Loucy (cell line): ENCODE measurements around the gene MCC.

ENCODE experiments used
- H2AFZ ChIP-seq: fragments of 200-600 bp; sonication (generic); 2 replicates; pipeline ENCODE4 v1.6.0; 2016; ENCODE audit warnings: antibody characterized with exemption, mild to moderate bottlenecking, low read length, moderate library complexity
- H3F3A ChIP-seq: fragments of 200-600 bp; 2 replicates; pipeline ENCODE4 v1.6.0; 2016; ENCODE audit warnings: antibody characterized with exemption, low read depth, mild to moderate bottlenecking
- H3K27me3 ChIP-seq: fragments of 200-600 bp; sonication (generic); 2 replicates; pipeline ENCODE4 v1.6.1; 2014; ENCODE audit warnings: low read length, mild to moderate bottlenecking; ENCODE audit not compliant: insufficient read depth, poor library complexity, severe bottlenecking
- H3K36me3 ChIP-seq: fragments of 200-600 bp; sonication (generic); 2 replicates; pipeline ENCODE4 v1.6.1; 2016; ENCODE audit warnings: low read length; ENCODE audit not compliant: insufficient read depth
- H3K4me1 ChIP-seq: fragments of 200-600 bp; sonication (generic); 2 replicates; pipeline ENCODE4 v1.5.1; 2014; ENCODE audit warnings: low read length, mild to moderate bottlenecking; ENCODE audit not compliant: insufficient read depth, poor library complexity, severe bottlenecking
- H3K4me2 ChIP-seq: fragments of 200-600 bp; sonication (generic); 2 replicates; pipeline ENCODE4 v1.6.0; 2014; ENCODE audit warnings: antibody characterized with exemption, low read length, low read depth, mild to moderate bottlenecking; ENCODE audit not compliant: poor library complexity, severe bottlenecking
- H3K4me3 ChIP-seq: fragments of 200-600 bp; sonication (generic); 2 replicates; pipeline ENCODE4 v1.5.1; 2014; ENCODE audit warnings: low read length, mild to moderate bottlenecking, mixed read lengths; ENCODE audit not compliant: poor library complexity, severe bottlenecking
- H3K79me2 ChIP-seq: fragments of 200-600 bp; sonication (generic); 2 replicates; pipeline ENCODE4 v1.6.1; 2014; ENCODE audit warnings: low read length; ENCODE audit not compliant: insufficient read depth
- H3K9ac ChIP-seq: fragments of 200-600 bp; sonication (generic); 2 replicates; pipeline ENCODE4 v1.6.0; 2014; ENCODE audit warnings: mild to moderate bottlenecking, low read depth, low read length, moderate library complexity; ENCODE audit not compliant: poor library complexity, severe bottlenecking
- H3K9me2 ChIP-seq: fragments of 200-600 bp; sonication (generic); replicated peaks from 2 replicates; pipeline ENCODE4 v1.6.1; 2016; ENCODE audit warnings: low read depth, low read length, mixed read lengths
- H3K9me3 ChIP-seq: fragments of 200-600 bp; sonication (generic); 2 replicates; pipeline ENCODE4 v1.6.1; 2014; ENCODE audit warnings: mild to moderate bottlenecking, antibody characterized with exemption, low read length, low read depth; ENCODE audit not compliant: insufficient read depth
- H4K20me1 ChIP-seq: fragments of 200-600 bp; sonication (generic); 2 replicates; pipeline ENCODE4 v1.6.0; 2014; ENCODE audit warnings: antibody characterized with exemption, low read length, mild to moderate bottlenecking; ENCODE audit not compliant: insufficient read depth, poor library complexity, severe bottlenecking
- EZH2phosphoT487 ChIP-seq: fragments of 200-600 bp; IDR thresholded peaks from 2 replicates; pipeline ENCODE4 v1.6.1; 2018; ENCODE audit warnings: antibody characterized with exemption, mild to moderate bottlenecking, moderate library complexity, borderline replicate concordance
- TF ChIP-seq, protein P1 (sequence below): fragments of 200-600 bp; sonication (generic); conservative IDR thresholded peaks from 2 replicates; pipeline ENCODE4 v1.5.1; 2014; ENCODE audit warnings: mild to moderate bottlenecking, antibody characterized with exemption, low read length

Gene MCC

DNA sequence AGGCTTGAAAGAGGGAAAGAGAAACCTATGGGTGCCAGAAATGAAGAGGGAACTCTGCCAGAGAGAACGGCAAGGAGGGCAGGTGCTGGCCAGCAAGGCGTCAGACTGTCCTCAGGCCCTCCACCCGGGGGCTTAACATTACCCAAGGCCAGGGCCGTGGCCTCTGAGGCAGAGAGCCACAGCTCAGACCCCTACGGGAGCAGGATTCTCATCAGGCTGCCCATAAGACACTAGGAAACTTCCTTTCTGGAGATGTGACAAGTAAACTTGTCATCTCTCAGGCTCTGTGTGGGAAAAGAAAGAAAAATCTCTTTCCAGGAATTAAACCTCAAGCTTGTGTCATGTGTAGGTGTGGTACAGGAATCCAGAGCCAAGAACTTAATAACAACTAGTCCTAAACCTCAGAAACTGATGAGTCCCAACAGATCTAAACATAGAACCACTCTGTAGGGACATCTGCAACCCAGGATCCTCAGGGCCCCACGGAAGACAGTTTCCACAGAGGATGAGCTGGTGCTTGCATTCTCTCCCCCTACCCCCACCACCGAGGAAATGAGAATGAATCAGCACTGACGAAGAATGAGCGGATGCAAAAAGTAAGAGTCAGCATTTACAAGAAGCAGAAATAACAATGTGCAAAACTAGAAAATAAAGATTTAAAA lies 437.4 kb downstream of the MCC start:
- H3K27me3 ChIP-seq: no peaks in the 10 kb centered on the region
- no peak overlapping the region for H3K4me2 ChIP-seq
- no peaks in the 10 kb centered on the region for H3K4me1 ChIP-seq
- H3K9me2 ChIP-seq: no peaks in the 10 kb centered on the region
- no peaks in the 10 kb centered on the region for H4K20me1 ChIP-seq
- peaks cover 6% of the 10 kb centered on the region; the same call in 1 of the 2 replicates for H3K36me3 ChIP-seq
- no peak overlapping the region for H2AFZ ChIP-seq
- H3K79me2 ChIP-seq: no peaks in the 10 kb centered on the region
- no peaks in the 10 kb centered on the region for H3F3A ChIP-seq
- TF ChIP-seq EZH2phosphoT487: no peak
- TF ChIP-seq, protein P1, sequence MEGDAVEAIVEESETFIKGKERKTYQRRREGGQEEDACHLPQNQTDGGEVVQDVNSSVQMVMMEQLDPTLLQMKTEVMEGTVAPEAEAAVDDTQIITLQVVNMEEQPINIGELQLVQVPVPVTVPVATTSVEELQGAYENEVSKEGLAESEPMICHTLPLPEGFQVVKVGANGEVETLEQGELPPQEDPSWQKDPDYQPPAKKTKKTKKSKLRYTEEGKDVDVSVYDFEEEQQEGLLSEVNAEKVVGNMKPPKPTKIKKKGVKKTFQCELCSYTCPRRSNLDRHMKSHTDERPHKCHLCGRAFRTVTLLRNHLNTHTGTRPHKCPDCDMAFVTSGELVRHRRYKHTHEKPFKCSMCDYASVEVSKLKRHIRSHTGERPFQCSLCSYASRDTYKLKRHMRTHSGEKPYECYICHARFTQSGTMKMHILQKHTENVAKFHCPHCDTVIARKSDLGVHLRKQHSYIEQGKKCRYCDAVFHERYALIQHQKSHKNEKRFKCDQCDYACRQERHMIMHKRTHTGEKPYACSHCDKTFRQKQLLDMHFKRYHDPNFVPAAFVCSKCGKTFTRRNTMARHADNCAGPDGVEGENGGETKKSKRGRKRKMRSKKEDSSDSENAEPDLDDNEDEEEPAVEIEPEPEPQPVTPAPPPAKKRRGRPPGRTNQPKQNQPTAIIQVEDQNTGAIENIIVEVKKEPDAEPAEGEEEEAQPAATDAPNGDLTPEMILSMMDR: no peak
- H3K9ac ChIP-seq: no peak overlapping the region
- no peaks in the 10 kb centered on the region for H3K9me3 ChIP-seq
- no peak overlapping the region for H3K4me3 ChIP-seq

DNA sequence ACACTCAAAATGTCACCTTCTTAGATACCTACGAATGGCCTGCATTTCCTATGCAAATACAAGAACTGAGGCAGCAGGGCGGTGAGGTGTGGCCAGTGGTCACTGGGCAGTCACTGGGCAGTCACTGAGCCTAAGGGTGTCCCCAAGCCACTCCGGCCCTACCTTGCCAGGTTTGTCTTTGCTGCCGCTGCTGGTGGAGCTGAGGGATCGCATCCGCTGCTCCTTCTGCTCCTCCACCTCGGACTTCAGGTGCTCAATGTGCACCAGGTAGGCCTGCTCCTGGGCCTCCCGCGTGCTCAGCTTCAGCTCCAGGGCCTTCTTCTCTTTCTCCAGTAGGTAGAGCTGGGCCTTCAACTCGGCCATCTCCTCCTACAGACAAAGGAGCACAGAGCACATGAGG lies 439.3 kb downstream of the MCC start:
- H3K79me2 ChIP-seq: no peaks in the 10 kb centered on the region
- H3K4me1 ChIP-seq: no peaks in the 10 kb centered on the region

DNA sequence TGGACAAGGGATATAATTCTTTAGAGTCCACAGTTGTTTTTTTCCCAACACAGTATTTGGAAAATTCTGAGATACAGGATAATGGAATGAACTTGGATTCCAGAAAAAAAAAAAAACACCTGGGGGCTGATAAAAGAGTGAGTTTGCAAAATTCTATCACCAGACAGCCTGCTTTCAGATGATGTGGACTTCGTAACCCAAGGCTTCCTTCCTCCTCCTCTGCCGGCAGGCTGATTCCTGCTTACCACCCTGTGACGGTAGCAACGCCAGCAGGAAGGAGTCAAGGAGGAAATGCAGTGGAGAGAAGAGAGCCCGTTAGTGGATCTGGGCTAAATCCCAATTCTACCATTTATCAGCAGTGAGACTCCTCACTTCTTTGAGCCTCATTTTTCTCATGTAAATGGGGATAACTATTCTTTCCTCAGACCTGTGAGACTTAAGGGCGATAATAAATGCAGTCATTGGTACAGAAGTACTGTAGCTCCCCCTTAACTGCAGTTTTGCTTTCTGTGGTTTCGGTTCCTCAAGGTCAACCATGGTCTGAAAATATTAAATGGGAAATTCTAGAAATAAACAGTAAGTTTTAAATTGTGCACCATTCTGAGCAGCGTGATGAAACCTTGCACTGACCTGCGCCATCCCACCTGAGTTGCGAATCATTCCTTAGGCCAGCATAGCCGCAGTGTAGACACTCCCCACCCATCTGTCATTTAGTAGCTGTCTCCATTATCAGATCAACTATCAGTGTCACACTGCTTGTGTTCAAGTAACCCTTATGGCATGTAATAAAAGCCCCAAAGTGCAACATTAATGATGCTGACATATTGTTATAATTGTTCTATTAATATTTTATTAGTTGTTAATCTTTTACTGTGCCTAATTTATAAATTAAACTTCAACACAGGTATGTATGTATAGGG lies 440.3 kb downstream of the MCC start:
- Histone ChIP-seq H3K9me2 (no peaks in the 10 kb centered on the region), H3F3A (no peaks in the 10 kb centered on the region), H3K4me2 (no peak overlapping the region), H3K9ac (no peak overlapping the region), H3K79me2 (no peaks in the 10 kb centered on the region), H3K36me3 (peaks cover 6% of the 10 kb centered on the region; the same call in 1 of the 2 replicates), H3K9me3 (no peaks in the 10 kb centered on the region), H3K4me3 (no peak overlapping the region), H4K20me1 (no peaks in the 10 kb centered on the region), H2AFZ (no peak overlapping the region), H3K27me3 (no peaks in the 10 kb centered on the region), H3K4me1 (no peaks in the 10 kb centered on the region)
- no peak for TF ChIP-seq EZH2phosphoT487
- TF ChIP-seq, protein P1: no peak

More for the DNA sequence above, 439.3 kb downstream of the MCC start:
- no peaks in the 10 kb centered on the region for H3K9me2 ChIP-seq
- no peaks in the 10 kb centered on the region for H3K9me3 ChIP-seq
- peaks cover 6% of the 10 kb centered on the region; the same call in 1 of the 2 replicates for H3K36me3 ChIP-seq
- no peaks in the 10 kb centered on the region for H3K27me3 ChIP-seq
- no peak overlapping the region for H3K4me2 ChIP-seq
- H4K20me1 ChIP-seq: no peaks in the 10 kb centered on the region
- H3F3A ChIP-seq: no peaks in the 10 kb centered on the region
- H3K4me3 ChIP-seq: no peak overlapping the region
- no peak overlapping the region for H3K9ac ChIP-seq
- H2AFZ ChIP-seq: no peak overlapping the region
- TF ChIP-seq, protein P1: no peak
- no peak for TF ChIP-seq EZH2phosphoT487
